AG04450 (cell line): ENCODE results near the gene NCS1. TPM values are rescaled to one million over a fixed set of nuclear protein-coding genes. Genes with fewer than 3 reads are reported as not detected.

Source experiments
- CTCF ChIA-PET: fragments of 300-600, 350-600 bp; formaldehyde crosslinking; extraction: SDS; loops from one replicate; lab custom pipeline; 2022; ENCODE audit warnings: antibody characterized with exemption, inconsistent platforms; lab: Charles Lee
- POLR2A ChIA-PET: fragments of 350-600 bp; formaldehyde crosslinking; extraction: SDS; loops from one replicate; lab custom pipeline; 2021; ENCODE audit warnings: antibody characterized with exemption, inconsistent platforms; lab: Yijun Ruan, JAX
- DNase-seq: peaks from one replicate; pipeline ENCODE4 v3.0.0-alpha.2; 2011; ENCODE audit warnings: low read depth, low spot score
- H3K27ac ChIP-seq: one replicate; pipeline ENCODE4 v1.5.1; 2012; ENCODE audit warnings: low read depth, low read length, control low read depth
- H3K27me3 ChIP-seq: one replicate; pipeline ENCODE4 v1.6.0; 2012; ENCODE audit warnings: low read length; ENCODE audit not compliant: control insufficient read depth, insufficient read depth
- H3K4me3 ChIP-seq: 2 replicates; pipeline ENCODE4 v1.5.1; 2011; ENCODE audit warnings: mild to moderate bottlenecking, low read depth, low read length, control low read depth
- H3K9me3 ChIP-seq: 2 replicates; pipeline ENCODE4 v1.5.1; 2012; ENCODE audit warnings: low read length; ENCODE audit not compliant: control insufficient read depth, insufficient read depth
- CTCF ChIP-seq: IDR thresholded peaks from 2 replicates; pipeline ENCODE4 v1.5.1; 2011; ENCODE audit warnings: low read depth, low read length, control low read depth, inconsistent platforms
- polyA plus RNA-seq: library from polyadenylated mRNA; depleted of rRNA; stranded (reverse); fragments of >200 nt; gene quantifications from 2 replicates; pipeline ENCODE4 v1.2.3, GENCODE V29; 2011

The NCS1 gene
- polyA plus RNA-seq, 1 experiment, result 68.3 TPM

- CTCF ChIA-PET, result interaction anchor here (0.5 to 1.6 kb wide), 5 partner anchors 13 to 131 kb away, joined by 3 to 4 read pairs (median 4); no protein-coding TSS in a partner anchor
- TF ChIP-seq CTCF, result no peak
Observed at GRCh38 chr9:130222833-130223232, 50.6 kb downstream of the NCS1 start.

GRCh38 chr9:130225071-130225470 lies 52.9 kb downstream of the NCS1 start:
- ChIA-PET POLR2A (no interaction called here), CTCF (interaction anchor here (1.1 kb wide), 1 partner anchor 18 kb away, joined by 3 read pairs; no protein-coding TSS in a partner anchor)
- no peaks in the 10 kb centered on the region for H3K27me3 ChIP-seq
- H3K4me3 ChIP-seq, result no peak overlapping the region
- no peak overlapping the region for H3K27ac ChIP-seq
- no peak for DNase-seq
- TF ChIP-seq CTCF, result no peak
- peaks cover 25% of the 10 kb centered on the region for H3K9me3 ChIP-seq

More at GRCh38 chr9:130222833-130223232, 50.6 kb downstream of the NCS1 start:
- Histone ChIP-seq H3K27me3 (no peaks in the 10 kb centered on the region), H3K27ac (no peak overlapping the region), H3K9me3 (peaks cover 22% of the 10 kb centered on the region), H3K4me3 (no peak overlapping the region)
- POLR2A ChIA-PET, result no interaction called here
- DNase-seq, result no peak

GRCh38 chr9:130225586-130225985 lies 53.4 kb downstream of the NCS1 start:
- H3K27me3 ChIP-seq, result no peaks in the 10 kb centered on the region
- ChIA-PET CTCF (no interaction called here), POLR2A (no interaction called here)
- peaks cover 25% of the 10 kb centered on the region for H3K9me3 ChIP-seq
- no peak overlapping the region for H3K4me3 ChIP-seq
- no peak for DNase-seq
- TF ChIP-seq CTCF, result no peak
- H3K27ac ChIP-seq, result no peak overlapping the region

- no peak for DNase-seq
- Histone ChIP-seq H3K4me3 (no peak overlapping the region), H3K27me3 (no peaks in the 10 kb centered on the region), H3K27ac (no peak overlapping the region), H3K9me3 (peaks cover 25% of the 10 kb centered on the region)
- POLR2A ChIA-PET, result no interaction called here
- CTCF ChIA-PET, result no interaction called here
- TF ChIP-seq CTCF, result no peak
Observed at GRCh38 chr9:130226112-130226511, 53.9 kb downstream of the NCS1 start.

- ChIA-PET CTCF (no interaction called here), POLR2A (no interaction called here)
- H3K27me3 ChIP-seq, result no peaks in the 10 kb centered on the region
- H3K9me3 ChIP-seq, result peaks cover 25% of the 10 kb centered on the region
- H3K27ac ChIP-seq, result no peak overlapping the region
- H3K4me3 ChIP-seq, result no peak overlapping the region
- no peak for DNase-seq
- TF ChIP-seq CTCF, result no peak
Observed at GRCh38 chr9:130227833-130228232, 55.6 kb downstream of the NCS1 start.
